K562 (cell line): Measurements from ENCODE around the gene TYMP.

ENCODE experiments used
- BHLHE40 ChIP-seq: IDR thresholded peaks from 2 replicates; pipeline ENCODE4 v1.6.1; 2011; ENCODE audit warnings: low read length, improper control_type of control experiment
- BRF2 ChIP-seq: IDR thresholded peaks from 3 replicates; pipeline ENCODE4 v1.6.1; 2011; ENCODE audit warnings: borderline replicate concordance, mild to moderate bottlenecking; ENCODE audit not compliant: insufficient read length, insufficient read depth
- CCAR2 ChIP-seq: fragments of 200-400 bp; formaldehyde crosslinking; IDR thresholded peaks from 2 replicates; pipeline ENCODE4 v1.6.1; 2017; ENCODE audit warnings: mild to moderate bottlenecking, low read depth, low read length
- CGGBP1 ChIP-seq: fragments of 250-450 bp; sonication (Bioruptor Pico); IDR thresholded peaks from 2 replicates; pipeline ENCODE4 v1.9.0; 2021; ENCODE audit warnings: mild to moderate bottlenecking
- CHD2 ChIP-seq: IDR thresholded peaks from 2 replicates; pipeline ENCODE4 v1.6.1; 2011; ENCODE audit warnings: low read depth, low read length
- CTCF ChIP-seq, 3 experiments: IDR thresholded peaks in 2 of 3; conservative IDR thresholded peaks in 1 of 3; 2 replicates each; pipeline ENCODE4 v1.5.1; 2011 to 2012; ENCODE audit warnings: low read length in 3 of 3, mild to moderate bottlenecking in 3 of 3, control low read depth in 2 of 3, improper control_type of control experiment in 1 of 3, inconsistent platforms in 1 of 3, low read depth in 1 of 3, mixed read lengths in 1 of 3, moderate library complexity in 1 of 3; ENCODE audit not compliant: insufficient read depth in 2 of 3
- FOXA3 ChIP-seq, 2 experiments: fragments of 450-650 bp in 1 of 2; sonication (generic) in 1 of 2; formaldehyde crosslinking; IDR thresholded peaks in 1 of 2; conservative IDR thresholded peaks in 1 of 2; 2 replicates each; pipeline versions ENCODE4 v1.4.0 to v1.8.0; 2020 to 2022; ENCODE audit warnings: mild to moderate bottlenecking in 2 of 2, missing genetic modification reagents in 1 of 2
- KLF10 ChIP-seq: fragments of 250-450 bp; sonication (Bioruptor Pico); IDR thresholded peaks from 2 replicates; pipeline ENCODE4 v1.6.1; 2021; ENCODE audit warnings: matching md5 sums
- MYBL2 ChIP-seq, 2 experiments: fragments of 450-650 bp in 1 of 2; sonication (generic) in 1 of 2; formaldehyde crosslinking in 1 of 2; IDR thresholded peaks; 2 replicates each; pipeline versions ENCODE4 v1.6.1 to v1.8.1; 2017 to 2022; ENCODE audit warnings: borderline replicate concordance in 1 of 2, inconsistent platforms in 1 of 2, low read depth in 1 of 2, mild to moderate bottlenecking in 1 of 2, missing genetic modification reagents in 1 of 2, moderate library complexity in 1 of 2
- NFIC ChIP-seq: fragments of 450-650 bp; IDR thresholded peaks from 2 replicates; pipeline ENCODE4 v1.6.1; 2017; ENCODE audit warnings: mild to moderate bottlenecking, inconsistent platforms
- ZNF12 ChIP-seq: sonication (generic); formaldehyde crosslinking; IDR thresholded peaks from 2 replicates; pipeline ENCODE4 v1.4.0; 2020; ENCODE audit warnings: mild to moderate bottlenecking, missing genetic modification reagents
- ZNF592 ChIP-seq: fragments of 450-650 bp; IDR thresholded peaks from 2 replicates; pipeline ENCODE4 v1.6.1; 2017; ENCODE audit warnings: antibody characterized with exemption, mild to moderate bottlenecking

- TF ChIP-seq CHD2 (no peak), CTCF (IDR thresholded peaks at IDR 0.05 in 2 of 3, conservative IDR thresholded peaks at IDR 0.05 in 1 of 3; ENCODE audit: insufficient read depth in 2 of 3, low read depth in 1 of 3, low read length in 3 of 3) (no peak), ZNF592 (no peak), KLF10 (CRISPR knock-in tag) (no peak), FOXA3 (CRISPR knock-in tag; conservative IDR thresholded peaks at IDR 0.05 in 1 of 2, IDR thresholded peaks at IDR 0.05 in 1 of 2) (no peak), CGGBP1 (no peak), NFIC (no peak), BRF2 (no peak), BHLHE40 (no peak), CCAR2 (no peak), MYBL2 (IDR thresholded peaks at IDR 0.05; ENCODE audit: low read depth) (no peak), MYBL2 (CRISPR knock-in tag; IDR thresholded peaks at IDR 0.05; ENCODE audit: borderline replicate concordance) (no peak), ZNF12 (CRISPR knock-in tag) (no peak)
These were observed 46.7 kb downstream of the TYMP start for GRCh38 chr22:50483106-50483505.
